Activated naive CD8-positive, alpha-beta T cell treated with anti-CD3 and anti-CD28 coated beads, Interleukin-2, amount 50 U/mL, for 24 hours (primary cell): Measurements from ENCODE around the gene H1-8.

Experiments used
- ATAC-seq: fragments of 150-1000 bp; cut with Tn5 transposase; one replicate; pipeline ENCODE4 v1.10.0; 2021
- DNase-seq: peaks from one replicate; pipeline ENCODE4 v3.0.0; 2021
- H3K27ac Mint-ChIP-seq: one replicate; pipeline ENCODE4 v1.8.0; 2021; ENCODE audit warnings: mild to moderate bottlenecking, mixed read lengths
- H3K27me3 Mint-ChIP-seq: one replicate; pipeline ENCODE4 v1.8.0; 2021; ENCODE audit warnings: mixed read lengths
- H3K36me3 Mint-ChIP-seq: one replicate; pipeline ENCODE4 v1.8.0; 2021; ENCODE audit warnings: low read depth, mixed read lengths
- H3K4me1 Mint-ChIP-seq: one replicate; pipeline ENCODE4 v1.8.0; 2021; ENCODE audit warnings: mixed read lengths
- H3K4me3 Mint-ChIP-seq: one replicate; pipeline ENCODE4 v1.8.0; 2021; ENCODE audit warnings: mild to moderate bottlenecking, moderate library complexity, mixed read lengths
- H3K9me3 Mint-ChIP-seq: one replicate; pipeline ENCODE4 v1.8.0; 2021; ENCODE audit warnings: mixed read lengths

H1-8 gene

DNA sequence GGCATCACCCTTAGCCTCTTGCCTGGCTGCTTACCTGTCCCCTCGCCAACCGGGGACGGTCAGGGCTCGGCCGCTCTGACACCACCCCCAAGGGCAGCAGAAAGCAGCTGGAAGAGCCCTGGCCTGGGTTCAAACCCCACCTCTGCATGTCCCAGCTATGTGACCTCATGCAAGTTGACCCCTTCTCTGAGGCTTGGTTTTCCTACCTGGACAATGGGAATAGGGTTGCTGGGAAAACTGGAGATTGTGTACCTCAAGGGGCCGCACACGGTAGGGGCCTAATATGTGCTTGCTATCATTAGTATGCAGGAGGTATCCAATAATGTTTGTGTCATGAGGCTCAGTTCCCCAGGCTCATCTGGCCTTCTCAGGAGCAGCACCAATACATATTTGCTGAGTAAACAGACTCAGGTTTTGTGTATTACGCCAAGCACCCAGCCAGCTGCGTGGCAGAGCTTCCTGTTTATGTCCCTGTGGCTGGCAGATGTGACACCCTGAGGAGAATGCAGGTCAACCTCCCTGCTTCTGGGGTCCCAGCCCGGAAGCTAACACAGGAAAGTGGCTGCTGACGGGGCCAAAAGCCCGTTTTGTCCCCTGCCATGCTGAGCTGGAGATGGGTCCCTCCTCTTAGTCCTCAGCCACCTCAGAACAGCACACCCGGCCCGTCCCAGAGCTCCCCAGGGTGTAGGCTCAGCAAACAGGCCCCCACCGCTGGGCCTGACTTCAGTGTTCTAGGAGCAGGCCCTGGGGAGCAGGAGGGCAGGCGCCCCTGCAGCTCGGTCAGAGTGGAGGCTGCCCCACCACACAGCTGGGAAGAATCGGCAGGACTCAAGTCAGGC lies 33.8 kb downstream of the H1-8 start:
- H3K27me3 Mint-ChIP-seq = peaks cover 2% of the 10 kb centered on the region
- H3K36me3 Mint-ChIP-seq = no peaks in the 10 kb centered on the region
- peaks cover 34% of the 10 kb centered on the region for H3K4me1 Mint-ChIP-seq
- H3K9me3 Mint-ChIP-seq = no peaks in the 10 kb centered on the region
- peak; percentile 45 for DNase-seq
- peak overlapping the region; percentile 70 for H3K27ac Mint-ChIP-seq
- ATAC-seq = peak; percentile 39
- no peak overlapping the region for H3K4me3 Mint-ChIP-seq

DNA sequence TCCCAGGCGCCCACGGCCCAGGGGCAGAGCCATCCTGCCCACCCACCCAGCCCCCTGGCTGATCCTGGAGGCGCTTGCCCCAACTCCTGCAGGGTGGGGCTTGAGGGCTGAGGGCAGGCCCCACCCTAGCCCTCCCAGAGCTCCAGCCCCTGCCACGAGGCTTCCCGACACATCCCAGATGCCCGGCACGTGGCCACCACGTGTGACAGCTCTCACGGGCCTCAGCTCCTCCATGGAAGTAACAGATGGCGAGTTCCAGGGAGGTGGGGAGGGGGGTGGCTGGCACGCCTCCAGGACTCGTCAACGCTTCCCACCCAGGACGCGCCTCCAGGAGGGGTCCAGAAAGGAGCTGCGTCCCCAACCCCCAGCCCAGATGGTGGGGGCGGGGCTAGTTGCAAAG lies 34.4 kb downstream of the H1-8 start:
- Mint-ChIP-seq H3K27me3 (peaks cover 2% of the 10 kb centered on the region), H3K4me3 (no peak overlapping the region), H3K36me3 (no peaks in the 10 kb centered on the region), H3K9me3 (no peaks in the 10 kb centered on the region), H3K4me1 (peaks cover 34% of the 10 kb centered on the region), H3K27ac (no peak overlapping the region)
- ATAC-seq (no peak), DNase-seq (no peak)

DNA sequence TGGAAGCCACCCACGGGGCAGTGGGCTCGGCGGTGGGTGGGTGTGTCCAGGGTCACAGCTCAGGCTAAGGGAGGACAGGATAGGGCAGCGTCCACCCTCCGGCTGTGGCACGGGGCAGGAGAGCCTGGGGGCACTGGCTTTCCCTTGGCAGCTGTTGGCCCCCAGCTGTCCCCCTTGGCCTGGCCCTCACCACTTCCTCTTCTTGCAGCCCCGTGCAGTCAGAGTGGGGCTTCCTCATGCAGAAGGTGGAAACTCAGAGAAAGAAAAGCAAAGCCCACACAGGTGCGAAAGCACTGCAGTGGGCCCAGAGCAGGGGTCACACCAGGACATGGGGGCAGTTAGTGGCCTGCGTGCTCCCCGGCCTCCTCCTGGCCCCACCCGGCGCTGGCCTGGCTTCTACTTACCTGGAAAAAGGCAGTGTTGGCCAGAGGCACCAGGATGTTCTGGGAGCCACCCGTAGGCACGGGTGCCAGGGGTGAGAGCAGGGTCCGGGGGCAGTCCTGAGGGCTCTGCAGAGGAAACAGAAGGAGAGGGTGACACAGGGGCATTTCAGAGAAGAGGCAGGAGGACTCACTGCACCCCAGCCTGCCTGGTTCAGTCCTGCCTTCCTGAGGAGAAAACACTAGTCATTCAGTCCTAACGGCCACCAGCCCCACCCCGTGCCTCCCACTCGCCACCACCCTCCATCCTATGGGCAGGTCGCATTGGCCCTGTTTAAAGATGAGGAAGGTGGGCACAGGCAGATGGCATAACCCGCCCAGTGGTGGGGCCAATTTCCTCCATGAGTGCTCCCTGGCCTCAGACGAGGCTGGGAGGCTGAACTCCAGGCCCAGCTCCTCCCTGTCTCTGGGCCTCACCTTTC lies 35.2 kb downstream of the H1-8 start:
- Mint-ChIP-seq H3K9me3 (no peaks in the 10 kb centered on the region), H3K4me1 (peaks cover 34% of the 10 kb centered on the region), H3K27me3 (peaks cover 2% of the 10 kb centered on the region), H3K27ac (no peak overlapping the region), H3K36me3 (no peaks in the 10 kb centered on the region), H3K4me3 (no peak overlapping the region)
- DNase-seq (peak; percentile 23), ATAC-seq (peak; percentile 9)

DNA sequence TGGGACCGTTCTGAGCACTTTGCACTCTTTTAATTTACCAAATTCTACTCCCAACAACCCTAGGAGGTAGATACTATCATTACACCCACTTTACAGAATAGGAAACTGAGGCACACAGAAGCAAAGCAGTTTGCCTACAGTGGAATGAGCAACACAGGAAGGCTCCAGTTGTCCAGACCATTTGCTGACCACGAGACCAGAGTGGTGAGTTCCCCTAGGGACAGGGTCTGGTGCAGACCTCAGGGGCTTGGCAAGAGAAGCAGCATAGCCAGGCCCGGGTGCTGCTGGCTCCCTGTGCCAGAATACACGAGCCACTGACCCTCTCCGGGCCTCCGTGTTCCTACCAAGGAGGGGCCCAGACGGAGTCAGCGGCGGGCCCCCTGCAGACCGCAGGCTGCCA lies 37.0 kb downstream of the H1-8 start:
- DNase-seq (no peak), ATAC-seq (no peak)
- Mint-ChIP-seq H3K9me3 (no peaks in the 10 kb centered on the region), H3K4me3 (no peak overlapping the region), H3K4me1 (peaks cover 33% of the 10 kb centered on the region), H3K27ac (no peak overlapping the region), H3K27me3 (no peaks in the 10 kb centered on the region), H3K36me3 (no peaks in the 10 kb centered on the region)

DNA sequence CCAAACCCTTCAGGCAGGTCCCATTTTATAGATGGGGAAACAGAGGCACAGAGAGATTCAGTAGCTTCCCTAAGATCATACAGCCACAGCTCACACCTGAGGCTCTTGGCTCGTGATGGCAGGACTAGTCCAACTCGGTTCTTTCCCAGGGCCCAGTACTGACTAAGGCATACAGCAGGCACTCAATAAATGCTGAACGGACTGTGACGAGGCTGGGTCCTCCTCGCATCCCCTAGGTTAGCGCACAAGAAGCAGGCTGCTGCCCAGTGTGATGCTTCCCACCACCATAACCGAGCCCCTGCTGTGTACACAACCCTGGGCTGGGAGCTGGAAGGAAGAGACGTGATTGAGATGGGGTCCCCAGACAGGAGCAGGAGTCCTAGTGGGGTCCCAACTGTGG lies 38.6 kb downstream of the H1-8 start:
- H3K27me3 Mint-ChIP-seq = no peaks in the 10 kb centered on the region
- H3K36me3 Mint-ChIP-seq = no peaks in the 10 kb centered on the region
- no peak for ATAC-seq
- H3K4me1 Mint-ChIP-seq = peaks cover 18% of the 10 kb centered on the region
- DNase-seq = no peak
- H3K27ac Mint-ChIP-seq = no peak overlapping the region
- H3K9me3 Mint-ChIP-seq = no peaks in the 10 kb centered on the region
- no peak overlapping the region for H3K4me3 Mint-ChIP-seq

DNA sequence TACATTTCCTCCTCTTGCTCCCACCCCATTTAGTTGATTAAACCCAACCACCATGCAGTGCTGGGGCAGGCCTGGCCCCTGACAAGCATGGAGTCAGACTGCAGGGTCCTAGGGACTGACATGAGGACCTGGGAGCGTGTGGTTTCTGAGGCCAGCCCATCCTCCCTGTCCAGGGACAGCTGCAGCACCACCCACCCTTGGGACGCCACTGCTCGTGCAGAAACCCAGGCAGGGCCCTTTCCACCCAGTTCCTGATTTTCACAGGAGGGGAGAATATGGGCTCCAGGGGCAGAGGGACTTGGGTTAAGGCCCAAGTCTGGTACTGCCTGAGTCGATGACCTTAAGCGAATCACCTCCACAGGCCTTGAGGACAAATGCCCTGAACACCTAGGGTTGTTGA lies 39.8 kb downstream of the H1-8 start:
- Mint-ChIP-seq H3K9me3 (no peaks in the 10 kb centered on the region), H3K36me3 (no peaks in the 10 kb centered on the region)
- ATAC-seq = no peak

DNA sequence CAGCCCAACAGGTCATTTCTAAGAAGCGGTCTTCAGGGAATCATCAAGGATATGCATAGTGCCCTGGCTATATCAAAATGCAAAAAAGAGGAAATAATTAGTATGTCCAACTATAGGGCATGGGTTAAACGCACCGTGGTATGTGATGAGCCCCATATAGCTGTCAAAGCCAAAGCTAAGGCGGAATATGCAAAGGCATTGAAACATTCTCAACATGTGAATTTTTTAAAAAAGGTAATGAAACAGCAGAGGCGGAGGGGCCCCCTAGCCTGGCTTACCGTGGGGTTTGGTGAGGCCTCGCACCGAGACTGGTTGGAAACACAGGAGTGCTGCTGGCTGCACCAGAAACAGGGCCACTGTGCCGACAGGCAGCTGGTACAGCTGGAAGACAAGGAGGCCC lies 40.3 kb downstream of the H1-8 start:
- H3K36me3 Mint-ChIP-seq = no peaks in the 10 kb centered on the region
- peaks cover 5% of the 10 kb centered on the region for H3K4me1 Mint-ChIP-seq

More for the DNA sequence above, 39.8 kb downstream of the H1-8 start:
- DNase-seq = no peak
- Mint-ChIP-seq H3K4me3 (no peak overlapping the region), H3K4me1 (peaks cover 10% of the 10 kb centered on the region), H3K27me3 (no peaks in the 10 kb centered on the region), H3K27ac (no peak overlapping the region)

DNA sequence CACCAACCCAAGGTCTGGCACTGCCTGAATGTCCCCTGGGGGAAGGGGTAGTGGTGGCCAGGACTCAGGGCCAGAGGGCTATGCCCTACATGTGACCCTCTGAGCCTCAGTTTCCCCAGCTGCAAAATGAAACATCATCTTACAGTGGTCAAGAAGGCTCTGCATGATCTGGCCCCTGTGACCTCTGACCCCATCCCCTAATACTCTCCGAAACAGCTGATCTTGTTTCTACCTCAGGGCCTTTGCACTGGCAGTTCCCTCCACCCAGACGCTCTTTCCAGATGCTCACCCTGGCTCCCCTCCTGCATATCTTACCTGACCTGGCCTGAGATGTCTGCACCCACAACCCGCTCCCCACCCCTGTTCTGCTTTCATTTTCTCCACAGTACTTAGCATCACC lies 41.7 kb downstream of the H1-8 start:
- no peak overlapping the region for H3K4me3 Mint-ChIP-seq
- H3K27me3 Mint-ChIP-seq = no peaks in the 10 kb centered on the region
- no peaks in the 10 kb centered on the region for H3K36me3 Mint-ChIP-seq
- no peaks in the 10 kb centered on the region for H3K9me3 Mint-ChIP-seq
- no peaks in the 10 kb centered on the region for H3K4me1 Mint-ChIP-seq
- H3K27ac Mint-ChIP-seq = no peak overlapping the region
- ATAC-seq = no peak
- no peak for DNase-seq

More for the DNA sequence above, 40.3 kb downstream of the H1-8 start:
- H3K27ac Mint-ChIP-seq = no peak overlapping the region
- DNase-seq (no peak), ATAC-seq (no peak)
- no peaks in the 10 kb centered on the region for H3K9me3 Mint-ChIP-seq
- no peak overlapping the region for H3K4me3 Mint-ChIP-seq
- no peaks in the 10 kb centered on the region for H3K27me3 Mint-ChIP-seq

DNA sequence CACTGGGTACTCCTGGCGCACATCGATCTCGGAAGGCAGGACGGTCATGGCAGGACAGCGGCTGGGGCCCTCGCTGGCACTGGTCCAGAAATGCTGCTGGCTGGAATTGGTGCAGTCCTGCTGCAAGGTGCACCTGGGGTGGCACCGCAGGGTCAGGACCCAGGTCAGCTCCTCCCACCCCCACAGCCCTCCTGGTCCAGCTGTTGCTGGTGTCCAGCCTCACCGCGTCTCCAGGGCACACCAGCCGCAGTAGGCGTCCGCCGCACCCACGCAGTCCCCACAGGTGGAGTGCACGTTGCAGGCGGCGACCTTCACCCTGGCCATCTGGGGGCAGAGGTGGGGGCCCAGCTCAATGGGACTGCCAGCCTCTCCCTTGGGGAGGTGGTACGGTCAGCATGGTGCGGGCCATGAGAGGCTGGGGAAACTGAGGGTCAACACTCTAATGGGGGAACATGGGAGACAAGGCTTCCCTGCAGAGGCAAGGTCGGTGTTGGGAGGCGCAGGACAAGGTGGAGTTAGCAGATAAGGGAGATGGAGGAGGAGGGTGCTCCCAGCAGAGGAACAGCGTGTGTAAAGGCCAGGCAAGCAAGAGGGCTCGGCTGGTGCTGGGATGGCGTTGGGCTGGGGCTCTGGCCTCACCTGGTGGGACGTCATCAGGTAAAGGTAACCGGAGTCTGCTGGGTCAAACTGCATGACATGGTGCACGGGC lies 43.1 kb downstream of the H1-8 start:
- Mint-ChIP-seq H3K9me3 (no peaks in the 10 kb centered on the region), H3K27me3 (no peaks in the 10 kb centered on the region), H3K4me3 (no peak overlapping the region), H3K27ac (no peak overlapping the region), H3K36me3 (no peaks in the 10 kb centered on the region), H3K4me1 (no peaks in the 10 kb centered on the region)
- no peak for DNase-seq
- no peak for ATAC-seq

DNA sequence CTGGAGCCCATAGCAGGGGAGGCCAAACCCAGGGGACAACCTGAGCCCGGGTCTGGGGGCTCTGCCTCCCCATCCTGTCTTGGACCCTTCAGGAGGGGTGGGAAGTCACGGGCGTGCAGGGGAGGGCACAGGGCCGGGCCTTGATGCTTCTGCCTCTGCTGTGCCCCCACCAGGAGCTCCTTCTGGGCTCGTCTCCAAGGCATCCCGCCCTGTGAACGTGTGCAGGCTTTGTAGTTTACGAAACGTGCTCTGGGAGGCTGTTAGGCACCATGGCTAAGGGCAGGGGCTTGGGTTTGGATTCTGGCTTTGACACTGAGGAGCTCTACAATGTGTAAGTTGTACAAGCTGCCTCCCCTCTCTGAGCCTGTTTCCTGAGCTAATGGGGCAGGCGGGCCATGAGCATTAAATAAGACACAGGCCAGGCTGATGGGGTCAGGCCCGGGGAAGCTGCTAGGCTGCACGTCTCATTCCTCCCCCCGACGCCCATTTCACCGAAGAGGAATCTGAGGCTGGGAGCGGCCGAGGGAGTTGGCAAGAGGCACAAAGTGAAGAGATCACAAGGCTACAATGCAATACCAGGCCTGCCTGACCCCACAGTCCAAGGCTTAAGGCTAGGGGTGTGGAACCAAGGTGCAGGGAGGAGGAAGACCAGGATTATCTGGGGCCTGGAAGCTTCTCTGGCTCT lies 43.9 kb downstream of the H1-8 start:
- ATAC-seq = no peak
- Mint-ChIP-seq H3K9me3 (no peaks in the 10 kb centered on the region), H3K4me1 (no peaks in the 10 kb centered on the region), H3K27ac (no peak overlapping the region), H3K27me3 (no peaks in the 10 kb centered on the region), H3K4me3 (no peak overlapping the region), H3K36me3 (no peaks in the 10 kb centered on the region)
- no peak for DNase-seq

DNA sequence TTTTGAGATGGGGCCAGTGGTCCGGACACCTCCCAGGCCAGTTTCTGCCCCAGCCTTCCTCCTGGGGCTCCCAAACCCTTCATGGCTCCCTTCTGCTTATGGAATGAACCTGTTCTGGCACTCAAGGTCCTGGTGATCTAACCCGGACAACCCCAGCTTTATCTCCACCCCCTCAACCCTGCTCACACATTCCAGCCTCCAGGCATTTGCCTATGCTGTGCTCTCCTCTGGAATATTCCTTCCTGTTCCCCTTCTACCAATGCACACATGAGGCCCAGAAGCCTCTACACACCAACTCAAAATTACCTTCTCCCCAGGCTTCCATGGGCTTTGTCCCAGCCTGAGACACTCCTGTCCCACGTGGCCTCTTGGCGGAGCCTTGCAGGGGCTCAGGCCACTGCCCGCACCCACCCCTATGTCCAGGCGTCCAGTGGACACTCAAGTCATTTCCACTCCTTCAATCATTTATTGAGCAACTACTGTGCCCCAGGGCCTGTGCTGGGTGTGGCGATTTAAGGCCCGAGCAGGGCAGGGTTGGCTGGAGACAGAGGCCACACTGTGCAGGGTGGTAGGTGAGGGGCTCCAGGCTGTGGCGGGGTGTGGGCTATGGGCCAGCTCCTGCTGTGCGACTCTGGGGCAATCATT lies 44.7 kb downstream of the H1-8 start:
- no peaks in the 10 kb centered on the region for H3K9me3 Mint-ChIP-seq
- no peak for ATAC-seq
- no peak overlapping the region for H3K4me3 Mint-ChIP-seq
- H3K4me1 Mint-ChIP-seq = no peaks in the 10 kb centered on the region
- no peaks in the 10 kb centered on the region for H3K36me3 Mint-ChIP-seq
- H3K27me3 Mint-ChIP-seq = no peaks in the 10 kb centered on the region
- no peak overlapping the region for H3K27ac Mint-ChIP-seq
- DNase-seq = no peak

DNA sequence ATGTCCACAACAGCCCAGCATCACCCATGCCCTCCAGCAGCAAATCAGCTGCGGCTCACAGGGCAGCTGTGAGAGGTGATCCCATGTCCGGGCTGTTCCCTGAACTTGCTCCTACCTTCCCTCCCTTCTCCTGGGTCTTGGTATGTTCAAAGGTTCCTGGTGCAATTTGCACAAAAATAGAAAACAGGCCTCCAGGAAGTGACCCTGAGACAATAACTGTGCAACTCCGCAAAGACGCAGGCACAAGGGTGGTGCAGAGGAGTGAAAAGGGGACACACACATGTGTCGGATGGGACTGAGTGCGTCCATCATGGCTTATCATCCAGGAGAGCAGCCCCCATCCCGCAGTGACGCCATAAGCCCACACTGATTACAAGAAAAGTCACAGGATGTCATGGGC lies 47.2 kb downstream of the H1-8 start:
- Mint-ChIP-seq H3K27me3 (peaks cover 12% of the 10 kb centered on the region), H3K36me3 (no peaks in the 10 kb centered on the region), H3K9me3 (no peaks in the 10 kb centered on the region), H3K4me3 (no peak overlapping the region), H3K4me1 (peaks cover 22% of the 10 kb centered on the region), H3K27ac (no peak overlapping the region)
- ATAC-seq (no peak), DNase-seq (no peak)

DNA sequence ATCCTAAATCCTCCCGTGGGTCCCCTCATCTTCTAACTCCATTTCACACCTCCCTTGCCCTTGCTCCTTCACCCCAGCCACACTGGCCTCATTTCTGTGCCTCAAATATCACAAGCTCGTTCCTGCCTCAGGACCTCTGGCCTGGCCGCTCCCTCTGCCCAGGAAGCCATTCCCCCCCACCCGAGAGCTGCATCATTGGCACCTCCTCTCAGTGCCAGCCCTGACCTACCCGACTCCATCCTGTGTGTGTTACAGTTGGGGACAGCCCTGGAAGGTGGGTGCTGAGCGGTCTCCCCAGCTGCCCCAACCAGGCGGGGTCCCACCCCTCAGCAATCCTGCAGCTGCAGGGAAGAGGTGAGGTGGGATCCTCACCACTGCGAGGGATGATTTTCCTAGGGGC lies 49.0 kb downstream of the H1-8 start:
- H3K4me1 Mint-ChIP-seq = peaks cover 22% of the 10 kb centered on the region
- H3K9me3 Mint-ChIP-seq = no peaks in the 10 kb centered on the region

More for the DNA sequence above, 49.0 kb downstream of the H1-8 start:
- no peak overlapping the region for H3K4me3 Mint-ChIP-seq
- H3K36me3 Mint-ChIP-seq = no peaks in the 10 kb centered on the region
- H3K27ac Mint-ChIP-seq = no peak overlapping the region
- DNase-seq = no peak
- peaks cover 12% of the 10 kb centered on the region for H3K27me3 Mint-ChIP-seq
- no peak for ATAC-seq
